HG03354 (cell line): ENCODE results near the gene TMEM229A.
A peak's percentile ranks its signal among the peaks of the same experiment; 100 is the strongest.
"Not testable (repeated sequence)": the region's sequence is repeated elsewhere in the genome, so short reads cannot be mapped to it uniquely, and the experiment has no call there.

Source experiments
- ATAC-seq: cut with Tn5 transposase; IDR thresholded peaks from one replicate; pipeline ENCODE4 v1.9.1; 2021; ENCODE audit warnings: mild to moderate bottlenecking; ENCODE audit not compliant: unreplicated experiment, poor library complexity, severe bottlenecking

The TMEM229A gene

GRCh38 chr7:124032369-124033094 lies at the start of gene TMEM229A:
Gene TMEM229A, minus strand, starts transcription at chr7:124033067. Its CDS starts 64 bp downstream, at chr7:124033003.
- peak; percentile 56 for ATAC-seq

GRCh38 chr7:124082234-124082633 lies 49.4 kb upstream of the TMEM229A start:
- not testable (repeated sequence) for ATAC-seq

- ATAC-seq = no peak
These were observed 44.7 kb upstream of the TMEM229A start for GRCh38 chr7:124077546-124077945.

GRCh38 chr7:124076841-124077240 lies 44.0 kb upstream of the TMEM229A start:
- no peak for ATAC-seq

- no peak for ATAC-seq
These were observed 41.1 kb upstream of the TMEM229A start for GRCh38 chr7:124074007-124074406.

GRCh38 chr7:124073310-124073645 lies 40.4 kb upstream of the TMEM229A start:
- no peak for ATAC-seq

- no peak for ATAC-seq
These were observed 39.9 kb upstream of the TMEM229A start for GRCh38 chr7:124072603-124073309.

GRCh38 chr7:124071843-124072242 lies 39.0 kb upstream of the TMEM229A start:
- ATAC-seq = no peak

- no peak for ATAC-seq
These were observed 29.3 kb upstream of the TMEM229A start for GRCh38 chr7:124062171-124062570.

GRCh38 chr7:124060528-124060927 lies 27.7 kb upstream of the TMEM229A start:
- no peak for ATAC-seq

GRCh38 chr7:124059375-124059774 lies 26.5 kb upstream of the TMEM229A start:
- peak; percentile 100 for ATAC-seq

- no peak for ATAC-seq
These were observed 25.6 kb upstream of the TMEM229A start for GRCh38 chr7:124058515-124058914.

- no peak for ATAC-seq
These were observed 25.0 kb upstream of the TMEM229A start for GRCh38 chr7:124057872-124058271.

- no peak for ATAC-seq
These were observed 23.4 kb upstream of the TMEM229A start for GRCh38 chr7:124056234-124056633.

- no peak for ATAC-seq
These were observed 19.0 kb upstream of the TMEM229A start for GRCh38 chr7:124051681-124052377.

GRCh38 chr7:124042826-124043225 lies 10.0 kb upstream of the TMEM229A start:
- ATAC-seq = no peak

GRCh38 chr7:124041439-124041838 lies 8.6 kb upstream of the TMEM229A start:
- ATAC-seq = no peak

GRCh38 chr7:124037902-124038301 lies 5.0 kb upstream of the TMEM229A start:
- not testable (repeated sequence) for ATAC-seq

GRCh38 chr7:124035706-124036105 lies 2.8 kb upstream of the TMEM229A start:
- no peak for ATAC-seq

- ATAC-seq = no peak
These were observed 1.9 kb upstream of the TMEM229A start for GRCh38 chr7:124034754-124035100.
